ENCODE measurements around the gene ARHGAP24. TPM values are rescaled to one million over a fixed set of nuclear protein-coding genes. Genes with fewer than 3 reads are reported as not detected.

ARHGAP24 gene
- polyA plus RNA-seq, 1 of the 3 experiments (the other 2 are of a cell fraction) = 1.4 TPM

DNA sequence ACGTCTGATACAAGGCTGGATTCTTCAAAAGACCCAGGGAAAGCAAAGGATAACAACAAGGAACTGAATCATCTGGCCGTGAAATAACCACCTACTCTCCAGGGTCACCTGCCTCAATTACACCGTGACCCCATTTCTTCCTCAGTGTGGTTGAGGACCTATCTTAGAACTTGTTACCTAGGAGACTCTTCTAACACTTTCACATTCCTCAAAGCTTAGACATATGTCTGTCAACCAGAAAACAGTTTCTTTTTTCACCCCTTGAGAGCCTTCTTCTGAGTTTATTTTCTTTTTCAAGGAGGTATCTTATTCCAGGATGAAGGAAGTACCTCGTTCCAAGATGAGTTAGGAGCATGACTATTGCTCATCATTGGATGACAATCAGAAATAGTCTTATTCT, 337.8 kb downstream of the ARHGAP24 start:
- Histone ChIP-seq H3K9me2 (no peaks in the 10 kb centered on the region), H3K4me2 (no peak overlapping the region), H3K27me3 (ENCODE audit: insufficient read depth) (no peaks in the 10 kb centered on the region), H4K20me1 (ENCODE audit: insufficient read depth) (no peaks in the 10 kb centered on the region), H3K36me3 (replicated peaks in 1 of 2; ENCODE audit: control insufficient read depth in 1 of 2, insufficient read depth in 2 of 2, low read length in 1 of 2) (no peaks in the 10 kb centered on the region), H3K27ac (ENCODE audit: low read depth in 2 of 2, low read length in 1 of 2) (no peak overlapping the region), H3F3A (replicated peaks; ENCODE audit: insufficient read depth) (no peaks in the 10 kb centered on the region), H3K9ac (no peak overlapping the region), H3K79me2 (ENCODE audit: insufficient read depth) (no peaks in the 10 kb centered on the region), H3K4me1 (ENCODE audit: control insufficient read depth in 1 of 2, insufficient read depth in 2 of 2, low read depth in 1 of 2, low read length in 1 of 2) (peaks cover 0 to 4% of the 10 kb centered on the region in 2 experiments; a peak in 1 of 4 replicates), H3K4me3 (ENCODE audit: low read depth in 2 of 2, low read length in 1 of 2) (no peak overlapping the region), H2AFZ (ENCODE audit: low read depth) (no peak overlapping the region), H3K9me3 (0 out of 2 replicates have a peak, but pooled peaks cover 4% of the 10 kb centered on the region)
- TF ChIP-seq NRF1 (IDR thresholded peaks at IDR 0.05; ENCODE audit: low read depth, low read length) = no peak
- no peak for TF ChIP-seq EZH2phosphoT487 (IDR thresholded peaks at IDR 0.05; ENCODE audit: borderline replicate concordance, low read depth)
- TF ChIP-seq FOSL2 (IDR thresholded peaks at IDR 0.05; ENCODE audit: borderline replicate concordance, low read depth) = no peak
- no peak for TF ChIP-seq FOXJ3 (CRISPR knock-in tag; IDR thresholded peaks at IDR 0.05)
- TF ChIP-seq, protein P1, sequence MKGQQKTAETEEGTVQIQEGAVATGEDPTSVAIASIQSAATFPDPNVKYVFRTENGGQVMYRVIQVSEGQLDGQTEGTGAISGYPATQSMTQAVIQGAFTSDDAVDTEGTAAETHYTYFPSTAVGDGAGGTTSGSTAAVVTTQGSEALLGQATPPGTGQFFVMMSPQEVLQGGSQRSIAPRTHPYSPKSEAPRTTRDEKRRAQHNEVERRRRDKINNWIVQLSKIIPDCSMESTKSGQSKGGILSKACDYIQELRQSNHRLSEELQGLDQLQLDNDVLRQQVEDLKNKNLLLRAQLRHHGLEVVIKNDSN (IDR thresholded peaks at IDR 0.05; ENCODE audit: borderline replicate concordance, low read depth) = no peak
- no peak for TF ChIP-seq GATA2 (CRISPR knock-in tag; IDR thresholded peaks at IDR 0.05)
- TF ChIP-seq, protein P2, sequence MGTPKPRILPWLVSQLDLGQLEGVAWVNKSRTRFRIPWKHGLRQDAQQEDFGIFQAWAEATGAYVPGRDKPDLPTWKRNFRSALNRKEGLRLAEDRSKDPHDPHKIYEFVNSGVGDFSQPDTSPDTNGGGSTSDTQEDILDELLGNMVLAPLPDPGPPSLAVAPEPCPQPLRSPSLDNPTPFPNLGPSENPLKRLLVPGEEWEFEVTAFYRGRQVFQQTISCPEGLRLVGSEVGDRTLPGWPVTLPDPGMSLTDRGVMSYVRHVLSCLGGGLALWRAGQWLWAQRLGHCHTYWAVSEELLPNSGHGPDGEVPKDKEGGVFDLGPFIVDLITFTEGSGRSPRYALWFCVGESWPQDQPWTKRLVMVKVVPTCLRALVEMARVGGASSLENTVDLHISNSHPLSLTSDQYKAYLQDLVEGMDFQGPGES (IDR thresholded peaks at IDR 0.05; ENCODE audit: low read depth, low read length) = no peak
- TF ChIP-seq, protein P3, sequence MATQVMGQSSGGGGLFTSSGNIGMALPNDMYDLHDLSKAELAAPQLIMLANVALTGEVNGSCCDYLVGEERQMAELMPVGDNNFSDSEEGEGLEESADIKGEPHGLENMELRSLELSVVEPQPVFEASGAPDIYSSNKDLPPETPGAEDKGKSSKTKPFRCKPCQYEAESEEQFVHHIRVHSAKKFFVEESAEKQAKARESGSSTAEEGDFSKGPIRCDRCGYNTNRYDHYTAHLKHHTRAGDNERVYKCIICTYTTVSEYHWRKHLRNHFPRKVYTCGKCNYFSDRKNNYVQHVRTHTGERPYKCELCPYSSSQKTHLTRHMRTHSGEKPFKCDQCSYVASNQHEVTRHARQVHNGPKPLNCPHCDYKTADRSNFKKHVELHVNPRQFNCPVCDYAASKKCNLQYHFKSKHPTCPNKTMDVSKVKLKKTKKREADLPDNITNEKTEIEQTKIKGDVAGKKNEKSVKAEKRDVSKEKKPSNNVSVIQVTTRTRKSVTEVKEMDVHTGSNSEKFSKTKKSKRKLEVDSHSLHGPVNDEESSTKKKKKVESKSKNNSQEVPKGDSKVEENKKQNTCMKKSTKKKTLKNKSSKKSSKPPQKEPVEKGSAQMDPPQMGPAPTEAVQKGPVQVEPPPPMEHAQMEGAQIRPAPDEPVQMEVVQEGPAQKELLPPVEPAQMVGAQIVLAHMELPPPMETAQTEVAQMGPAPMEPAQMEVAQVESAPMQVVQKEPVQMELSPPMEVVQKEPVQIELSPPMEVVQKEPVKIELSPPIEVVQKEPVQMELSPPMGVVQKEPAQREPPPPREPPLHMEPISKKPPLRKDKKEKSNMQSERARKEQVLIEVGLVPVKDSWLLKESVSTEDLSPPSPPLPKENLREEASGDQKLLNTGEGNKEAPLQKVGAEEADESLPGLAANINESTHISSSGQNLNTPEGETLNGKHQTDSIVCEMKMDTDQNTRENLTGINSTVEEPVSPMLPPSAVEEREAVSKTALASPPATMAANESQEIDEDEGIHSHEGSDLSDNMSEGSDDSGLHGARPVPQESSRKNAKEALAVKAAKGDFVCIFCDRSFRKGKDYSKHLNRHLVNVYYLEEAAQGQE (IDR thresholded peaks at IDR 0.05; ENCODE audit: low read depth, low read length) = no peak
- ChIA-PET POLR2A (no interaction called here), CTCF (interaction anchor here (1.4 to 4.2 kb wide), 2 partner anchors 13 to 16 kb away, joined by 3 to 42 read pairs; no protein-coding TSS in a partner anchor)
- 70% methylated on average over 4 of the region's 4 CpGs for WGBS (ENCODE audit: low lambda C conversion rate)
- no peak for DNase-seq

DNA sequence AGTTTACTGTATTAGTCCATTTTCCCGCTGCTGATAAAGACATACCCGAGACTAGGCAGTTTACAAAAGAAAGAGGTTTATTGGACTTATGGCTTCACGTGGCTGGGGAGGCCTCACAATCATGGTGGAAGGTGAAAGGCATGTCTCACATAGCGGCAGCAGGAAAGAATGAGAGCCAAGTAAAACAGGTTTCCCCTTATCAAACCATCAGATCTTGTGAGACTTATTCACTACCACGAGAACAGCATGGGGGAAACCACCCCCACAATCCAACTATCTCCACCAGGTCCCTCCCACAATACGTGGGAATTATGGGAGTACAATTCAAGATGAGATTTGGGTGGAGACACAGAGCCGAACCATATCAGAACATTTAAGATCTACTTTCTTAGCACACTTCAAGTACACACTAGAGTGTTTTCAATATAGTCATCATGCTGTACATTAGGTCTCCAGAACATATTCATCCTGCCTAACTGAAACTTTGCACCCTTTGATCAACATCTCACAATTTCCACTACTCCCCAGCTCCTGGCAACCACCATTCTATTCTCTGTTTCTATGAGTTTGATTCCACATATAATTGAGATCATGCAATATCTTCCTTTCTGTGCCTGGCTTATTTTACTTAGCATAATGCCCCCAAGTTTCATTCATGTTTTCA, 341.0 kb downstream of the ARHGAP24 start:
- Histone ChIP-seq H3K4me3 (ENCODE audit: low read depth in 2 of 2, low read length in 1 of 2) (no peak overlapping the region), H3K4me1 (ENCODE audit: control insufficient read depth in 1 of 2, insufficient read depth in 2 of 2, low read depth in 1 of 2, low read length in 1 of 2) (peaks cover 0 to 4% of the 10 kb centered on the region in 2 experiments; a peak in 1 of 4 replicates), H2AFZ (ENCODE audit: low read depth) (no peak overlapping the region), H3K4me2 (no peak overlapping the region), H3K9me3 (0 out of 2 replicates have a peak, but pooled peaks cover 4% of the 10 kb centered on the region), H3K27ac (ENCODE audit: low read depth in 2 of 2, low read length in 1 of 2) (no peak overlapping the region), H3K9ac (no peak overlapping the region), H3K27me3 (ENCODE audit: insufficient read depth) (no peaks in the 10 kb centered on the region), H4K20me1 (ENCODE audit: insufficient read depth) (no peaks in the 10 kb centered on the region), H3K9me2 (no peaks in the 10 kb centered on the region), H3K79me2 (ENCODE audit: insufficient read depth) (no peaks in the 10 kb centered on the region), H3F3A (replicated peaks; ENCODE audit: insufficient read depth) (no peaks in the 10 kb centered on the region), H3K36me3 (replicated peaks in 1 of 2; ENCODE audit: control insufficient read depth in 1 of 2, insufficient read depth in 2 of 2, low read length in 1 of 2) (no peaks in the 10 kb centered on the region)
- DNase-seq = no peak
- CTCF ChIA-PET = no interaction called here
- no peak for TF ChIP-seq EZH2phosphoT487 (IDR thresholded peaks at IDR 0.05; ENCODE audit: borderline replicate concordance, low read depth)
- no peak for TF ChIP-seq RAD21 (IDR thresholded peaks at IDR 0.05; ENCODE audit: low read length)
- no peak for TF ChIP-seq GATA2 (CRISPR knock-in tag; IDR thresholded peaks at IDR 0.05)
- no peak for TF ChIP-seq ELF1 (IDR thresholded peaks at IDR 0.05)
- TF ChIP-seq FOXJ3 (CRISPR knock-in tag; IDR thresholded peaks at IDR 0.05) = no peak
- TF ChIP-seq TCF12 (IDR thresholded peaks at IDR 0.05) = no peak
- TF ChIP-seq MEF2A (IDR thresholded peaks at IDR 0.05; ENCODE audit: borderline replicate concordance, low read depth) = no peak
- TF ChIP-seq CHD2 (IDR thresholded peaks at IDR 0.05; ENCODE audit: low read length, partially characterized antibody) = no peak
- no peak for TF ChIP-seq GABPA (IDR thresholded peaks at IDR 0.05; ENCODE audit: low read depth)
- TF ChIP-seq MXI1 (IDR thresholded peaks at IDR 0.05; ENCODE audit: low read depth, low read length) = no peak
- TF ChIP-seq RFX5 (IDR thresholded peaks at IDR 0.05; ENCODE audit: low read length) = no peak
- no peak for TF ChIP-seq FOSL2 (IDR thresholded peaks at IDR 0.05; ENCODE audit: borderline replicate concordance, low read depth)
- POLR2A ChIA-PET = no interaction called here
- WGBS (ENCODE audit: low lambda C conversion rate) = 71% methylated on average over 7 of the region's 7 CpGs

Data from SK-N-SH (cell line).